Activated CD8-positive, alpha-beta T cell treated with anti-CD3 and anti-CD28 coated beads for 36 hours (primary cell): Measurements from ENCODE around the gene F11. TPM values are rescaled to one million over a fixed set of nuclear protein-coding genes. Genes with fewer than 3 reads are reported as not detected.

Experiments
- ATAC-seq: fragments of 200-7000 bp; cut with Tn5 transposase; one replicate; pipeline ENCODE4 v1.10.0; 2021; ENCODE audit warnings: mild to moderate bottlenecking, moderate library complexity
- CTCF ChIA-PET: fragments of 350-600 bp; sonication (Branson Sonifier 250); formaldehyde crosslinking; loops from one replicate; lab custom pipeline; 2021; ENCODE audit warnings: antibody characterized with exemption; lab: Charles Lee
- POLR2A ChIA-PET: fragments of 350-600 bp; sonication (Branson Sonifier 250); formaldehyde crosslinking; loops from one replicate; lab custom pipeline; 2021; ENCODE audit warnings: antibody characterized with exemption; lab: Charles Lee
- DNase-seq: peaks from one replicate; pipeline ENCODE4 v3.0.0-alpha.2; 2020
- H3K27ac Mint-ChIP-seq: one replicate; pipeline ENCODE4 v1.8.0; 2021; ENCODE audit warnings: mild to moderate bottlenecking, mixed read lengths
- H3K27me3 Mint-ChIP-seq: one replicate; pipeline ENCODE4 v1.8.0; 2021; ENCODE audit warnings: mixed read lengths
- H3K36me3 Mint-ChIP-seq: one replicate; pipeline ENCODE4 v1.8.0; 2021; ENCODE audit warnings: low read depth, mixed read lengths
- H3K4me1 Mint-ChIP-seq: one replicate; pipeline ENCODE4 v1.8.0; 2021; ENCODE audit warnings: low read depth, mixed read lengths
- H3K4me3 Mint-ChIP-seq: one replicate; pipeline ENCODE4 v1.8.0; 2021; ENCODE audit warnings: mild to moderate bottlenecking, moderate library complexity, mixed read lengths
- H3K9me3 Mint-ChIP-seq: one replicate; pipeline ENCODE4 v1.8.0; 2021; ENCODE audit warnings: mixed read lengths
- intact Hi-C: fragments of 100-400 bp; cut with micrococcal nuclease; formaldehyde crosslinking; loops from one replicate; pipeline ENCODE4 v1.10.0; 2022
- total RNA-seq, 2 experiments: library from RNA; stranded (reverse); gene quantifications; one replicate each; pipeline ENCODE4 v1.2.3, GENCODE V29; 2021
- TF ChIP-seq, protein P1 (sequence below): fragments of 200-600 bp; IDR thresholded peaks from one replicate; pipeline ENCODE4 v1.8.0; 2022; ENCODE audit warnings: antibody characterized with exemption, mild to moderate bottlenecking

The F11 gene
- total RNA-seq, 2 experiments from 2014 or later: not detected

DNA sequence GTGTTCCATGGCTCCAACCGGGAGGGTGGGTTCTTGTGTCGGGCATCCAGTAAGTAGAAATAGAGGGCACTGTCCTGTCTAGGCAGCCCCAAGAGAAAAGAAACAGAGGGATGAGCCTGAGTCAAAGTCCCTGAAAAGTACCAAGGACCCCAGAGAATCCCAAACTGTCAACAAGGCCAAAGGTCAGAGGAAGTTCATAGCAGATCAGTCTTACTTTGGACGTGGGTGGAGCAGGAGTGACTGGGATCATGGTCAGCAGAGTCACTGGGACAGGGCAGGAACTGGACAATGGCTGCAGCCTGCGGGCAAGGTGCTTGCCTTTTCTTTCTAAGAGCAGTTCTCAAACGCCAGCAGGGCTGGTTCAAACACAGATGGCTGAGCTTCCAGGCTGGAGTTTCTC, 17.3 kb downstream of the F11 start:
- TF ChIP-seq, protein P1, sequence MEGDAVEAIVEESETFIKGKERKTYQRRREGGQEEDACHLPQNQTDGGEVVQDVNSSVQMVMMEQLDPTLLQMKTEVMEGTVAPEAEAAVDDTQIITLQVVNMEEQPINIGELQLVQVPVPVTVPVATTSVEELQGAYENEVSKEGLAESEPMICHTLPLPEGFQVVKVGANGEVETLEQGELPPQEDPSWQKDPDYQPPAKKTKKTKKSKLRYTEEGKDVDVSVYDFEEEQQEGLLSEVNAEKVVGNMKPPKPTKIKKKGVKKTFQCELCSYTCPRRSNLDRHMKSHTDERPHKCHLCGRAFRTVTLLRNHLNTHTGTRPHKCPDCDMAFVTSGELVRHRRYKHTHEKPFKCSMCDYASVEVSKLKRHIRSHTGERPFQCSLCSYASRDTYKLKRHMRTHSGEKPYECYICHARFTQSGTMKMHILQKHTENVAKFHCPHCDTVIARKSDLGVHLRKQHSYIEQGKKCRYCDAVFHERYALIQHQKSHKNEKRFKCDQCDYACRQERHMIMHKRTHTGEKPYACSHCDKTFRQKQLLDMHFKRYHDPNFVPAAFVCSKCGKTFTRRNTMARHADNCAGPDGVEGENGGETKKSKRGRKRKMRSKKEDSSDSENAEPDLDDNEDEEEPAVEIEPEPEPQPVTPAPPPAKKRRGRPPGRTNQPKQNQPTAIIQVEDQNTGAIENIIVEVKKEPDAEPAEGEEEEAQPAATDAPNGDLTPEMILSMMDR: no peak
- ChIA-PET POLR2A (no interaction called here), CTCF (no interaction called here)
- no peak overlapping the region for H3K27ac Mint-ChIP-seq
- H3K36me3 Mint-ChIP-seq: no peaks in the 10 kb centered on the region
- no peaks in the 10 kb centered on the region for H3K9me3 Mint-ChIP-seq
- no peak overlapping the region for H3K4me3 Mint-ChIP-seq
- intact Hi-C loops: no loop called here
- ATAC-seq (no peak), DNase-seq (no peak)
- H3K27me3 Mint-ChIP-seq: peaks cover 5% of the 10 kb centered on the region
- H3K4me1 Mint-ChIP-seq: no peaks in the 10 kb centered on the region

DNA sequence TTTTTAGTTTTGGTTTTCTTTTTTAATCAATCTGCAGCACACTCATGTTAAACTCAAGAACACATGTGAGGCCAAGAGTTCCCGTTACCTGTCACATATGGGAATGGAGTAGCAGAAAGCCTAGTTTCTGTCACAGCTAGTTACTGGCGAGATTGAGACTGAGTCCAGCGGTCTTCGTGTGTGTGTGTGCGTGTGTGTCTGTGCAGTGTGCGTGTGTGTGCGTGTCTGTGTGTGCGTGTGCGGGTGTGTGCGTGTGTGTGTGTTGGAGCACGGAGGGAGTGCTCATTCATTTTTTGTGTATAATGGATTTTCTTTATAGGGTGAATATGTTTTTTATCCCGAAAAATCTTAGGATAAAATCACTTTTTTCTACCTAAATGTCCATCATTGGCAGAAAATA, 19.2 kb downstream of the F11 start:
- Mint-ChIP-seq H3K4me3 (no peak overlapping the region), H3K27ac (no peak overlapping the region), H3K27me3 (peaks cover 3% of the 10 kb centered on the region), H3K36me3 (no peaks in the 10 kb centered on the region), H3K4me1 (no peaks in the 10 kb centered on the region), H3K9me3 (no peaks in the 10 kb centered on the region)
- intact Hi-C loops: no loop called here
- TF ChIP-seq, protein P1: no peak
- POLR2A ChIA-PET: no interaction called here
- CTCF ChIA-PET: no interaction called here
- no peak for ATAC-seq
- DNase-seq: no peak

DNA sequence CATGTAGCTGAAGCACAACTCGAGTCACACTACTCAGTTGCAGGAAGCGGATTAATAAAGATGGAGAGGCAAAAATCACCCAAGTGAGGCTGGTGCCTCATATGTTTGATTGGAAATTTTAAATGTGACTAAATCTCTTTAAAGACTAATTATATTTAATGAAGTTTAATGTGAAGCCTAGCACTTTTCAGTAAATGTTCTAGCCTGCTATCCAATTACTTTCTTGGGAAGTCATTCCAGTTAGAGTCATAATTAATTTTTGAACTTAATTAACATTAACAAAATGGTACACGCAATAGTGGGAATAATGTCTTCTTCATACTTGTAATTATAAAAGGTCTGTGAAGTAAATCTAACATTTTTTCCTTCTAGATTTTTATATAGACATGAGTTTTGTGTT, 20.6 kb downstream of the F11 start:
- Mint-ChIP-seq H3K36me3 (no peaks in the 10 kb centered on the region), H3K4me3 (no peak overlapping the region), H3K9me3 (no peaks in the 10 kb centered on the region), H3K27ac (no peak overlapping the region), H3K4me1 (no peaks in the 10 kb centered on the region), H3K27me3 (peaks cover 2% of the 10 kb centered on the region)
- TF ChIP-seq, protein P1: no peak
- no peak for ATAC-seq
- ChIA-PET CTCF (no interaction called here), POLR2A (no interaction called here)
- intact Hi-C loops: no loop called here
- DNase-seq: no peak

DNA sequence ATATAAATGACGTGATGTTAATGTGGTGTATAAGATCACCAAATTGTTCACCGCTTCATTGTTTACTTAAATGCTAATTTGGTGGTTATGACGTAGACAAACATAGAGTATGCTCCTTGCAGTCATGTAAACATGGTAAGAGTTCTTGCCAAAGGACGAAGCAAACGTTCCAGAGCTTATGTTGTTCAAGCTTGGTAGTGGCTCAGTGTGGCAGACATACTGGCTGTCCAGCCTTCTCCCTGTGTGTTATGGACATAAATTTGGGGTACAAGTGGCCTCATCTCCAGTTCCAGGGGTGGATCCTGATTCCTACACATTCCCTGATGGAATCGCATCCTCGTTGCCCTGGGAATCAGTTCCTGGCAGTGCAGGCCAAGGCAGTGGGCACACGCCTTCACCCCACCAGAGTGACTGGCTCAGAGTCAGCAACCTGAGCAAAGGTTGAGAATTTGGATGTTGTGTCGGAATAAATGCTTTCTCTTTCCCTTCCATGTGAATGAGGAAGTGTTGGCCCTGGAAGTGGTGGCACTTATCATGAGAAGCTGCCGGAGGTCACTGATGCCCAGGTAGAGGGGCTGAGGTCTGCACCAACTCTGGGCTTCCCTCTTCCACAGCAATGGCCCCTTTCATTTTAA, 25.4 kb downstream of the F11 start:
- ATAC-seq (no peak), DNase-seq (no peak)
- intact Hi-C loops: no loop called here
- POLR2A ChIA-PET: no interaction called here
- no peaks in the 10 kb centered on the region for H3K36me3 Mint-ChIP-seq
- H3K4me3 Mint-ChIP-seq: no peak overlapping the region
- CTCF ChIA-PET: no interaction called here
- H3K27me3 Mint-ChIP-seq: peaks cover 5% of the 10 kb centered on the region
- no peaks in the 10 kb centered on the region for H3K9me3 Mint-ChIP-seq
- no peak overlapping the region for H3K27ac Mint-ChIP-seq
- TF ChIP-seq, protein P1: no peak
- H3K4me1 Mint-ChIP-seq: no peaks in the 10 kb centered on the region

DNA sequence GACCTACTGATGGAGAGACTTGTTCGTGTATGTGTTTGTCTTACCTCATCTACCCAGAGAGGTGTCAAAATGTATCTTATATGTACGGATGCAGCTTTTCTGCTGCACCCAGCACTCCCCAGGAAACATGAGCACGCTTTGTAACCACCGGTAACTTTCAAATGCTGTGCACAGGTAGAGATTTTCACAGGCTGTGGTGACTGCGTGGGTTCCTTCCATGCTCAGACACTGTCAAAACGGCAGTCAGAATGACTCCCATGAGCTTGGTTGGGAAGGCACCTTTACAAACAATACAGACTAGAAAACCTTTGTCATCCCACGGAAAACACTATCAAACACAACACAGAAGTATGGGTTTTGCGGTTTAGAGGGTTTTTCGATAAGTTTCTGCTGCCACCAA, 28.2 kb downstream of the F11 start:
- H3K27me3 Mint-ChIP-seq: peaks cover 13% of the 10 kb centered on the region
- peaks cover 4% of the 10 kb centered on the region for H3K4me1 Mint-ChIP-seq
- no peaks in the 10 kb centered on the region for H3K9me3 Mint-ChIP-seq
- no peaks in the 10 kb centered on the region for H3K36me3 Mint-ChIP-seq
- no peak overlapping the region for H3K4me3 Mint-ChIP-seq
- TF ChIP-seq, protein P1: no peak
- H3K27ac Mint-ChIP-seq: no peak overlapping the region
- intact Hi-C loops: no loop called here
- no peak for DNase-seq
- ChIA-PET CTCF (no interaction called here), POLR2A (no interaction called here)
- ATAC-seq: no peak
